Superior temporal gyrus (tissue), 1 donor: ENCODE measurements around the gene PRLR.
"Not testable (repeated sequence)": the region's sequence is repeated elsewhere in the genome, so short reads cannot be mapped to it uniquely, and the experiment has no call there.

ENCODE experiments used
- DNase-seq: peaks from one replicate; pipeline ENCODE4 v3.0.0-alpha.2; 2016; ENCODE audit errors: extremely low spot score

PRLR gene

DNA sequence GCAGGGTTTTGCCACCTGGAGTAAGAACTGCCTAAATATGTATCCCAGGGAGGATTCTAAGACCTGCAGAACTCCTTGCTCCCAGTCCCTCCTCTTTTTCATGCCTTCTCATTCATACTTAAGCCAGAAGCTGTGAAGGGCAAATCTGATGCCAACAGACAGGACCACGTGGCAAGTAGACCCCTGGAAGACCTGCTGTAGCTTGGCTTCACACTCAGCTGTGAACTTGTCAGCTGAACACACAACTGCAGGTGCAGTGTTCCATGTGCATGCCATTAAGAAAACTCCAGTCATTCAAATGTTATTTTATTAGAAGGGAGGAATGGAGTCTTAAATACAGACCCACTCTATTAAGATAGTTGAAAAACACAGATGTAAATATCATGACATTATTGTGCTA lies 103.3 kb downstream of the PRLR start:
- no peak for DNase-seq

- DNase-seq: no peak
These were observed 104.5 kb downstream of the PRLR start for GRCh38 chr5:35125746-35126145.

- DNase-seq: no peak
These were observed 105.4 kb downstream of the PRLR start for GRCh38 chr5:35124932-35125331.

GRCh38 chr5:35122819-35123218 lies 107.5 kb downstream of the PRLR start:
- DNase-seq: no peak

GRCh38 chr5:35120715-35121114 lies 109.6 kb downstream of the PRLR start:
- DNase-seq: no peak

DNA sequence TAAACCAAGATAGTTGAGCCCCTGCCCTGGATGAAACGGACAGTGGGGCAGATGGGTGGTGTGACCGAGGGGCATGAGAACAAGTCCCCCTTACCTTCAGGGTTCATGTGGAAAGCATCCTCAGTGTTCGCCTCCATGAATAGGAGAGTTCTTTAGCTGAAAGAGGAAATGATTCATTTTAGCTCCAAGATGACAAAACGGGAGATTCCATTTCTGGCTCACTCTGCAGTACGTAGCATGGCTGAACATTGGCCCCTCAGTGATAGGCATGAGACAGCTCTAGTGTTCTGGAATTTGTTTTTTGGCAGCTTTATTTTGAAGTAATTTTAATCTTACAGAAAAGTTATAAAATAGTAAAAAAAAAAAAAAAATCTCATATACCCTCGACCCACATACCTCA lies 112.3 kb downstream of the PRLR start:
- no peak for DNase-seq

GRCh38 chr5:35115920-35116319 lies 114.4 kb downstream of the PRLR start:
- DNase-seq: no peak

DNA sequence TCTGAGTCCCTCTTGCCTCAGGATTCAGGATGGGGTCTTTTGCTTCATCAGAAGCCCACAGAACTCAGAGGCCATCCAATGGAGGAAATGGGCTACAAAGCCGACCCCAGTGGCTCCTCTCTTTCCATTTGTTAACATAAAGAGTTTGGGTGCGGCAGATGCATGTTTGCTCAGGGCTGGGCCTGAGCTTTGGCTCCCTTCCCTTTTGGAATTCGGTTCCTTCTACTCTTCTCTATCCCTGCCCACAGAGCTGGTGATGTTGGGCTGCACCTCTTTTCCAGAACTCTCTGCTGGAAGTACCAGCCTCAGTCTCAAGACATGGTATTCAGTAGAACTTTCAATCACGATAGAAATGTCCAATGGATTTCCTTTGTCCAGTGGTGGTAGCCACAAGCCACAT lies 115.6 kb downstream of the PRLR start:
- no peak for DNase-seq

DNA sequence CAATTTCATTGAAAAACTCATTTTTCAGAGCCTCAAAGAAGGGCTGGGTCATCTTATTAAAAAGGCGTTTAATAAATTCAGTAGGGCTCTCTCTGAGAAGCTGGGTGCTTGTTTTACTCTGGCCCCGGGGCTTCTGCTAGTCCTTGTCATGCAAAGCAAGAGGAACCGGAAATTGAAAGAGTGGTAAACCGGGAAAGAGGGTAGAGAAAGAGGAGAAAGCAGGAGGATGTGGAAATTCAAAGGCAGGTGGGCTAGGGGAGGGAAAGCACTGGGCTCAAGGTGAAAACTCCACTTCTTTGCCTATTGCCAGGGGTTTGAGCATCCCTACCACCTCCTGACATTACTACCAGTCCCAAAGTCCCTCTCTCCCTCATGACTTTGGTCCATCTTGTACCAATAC lies 118.0 kb downstream of the PRLR start:
- no peak for DNase-seq

- DNase-seq: not testable (repeated sequence)
These were observed 125.7 kb downstream of the PRLR start for GRCh38 chr5:35104550-35104949.

DNA sequence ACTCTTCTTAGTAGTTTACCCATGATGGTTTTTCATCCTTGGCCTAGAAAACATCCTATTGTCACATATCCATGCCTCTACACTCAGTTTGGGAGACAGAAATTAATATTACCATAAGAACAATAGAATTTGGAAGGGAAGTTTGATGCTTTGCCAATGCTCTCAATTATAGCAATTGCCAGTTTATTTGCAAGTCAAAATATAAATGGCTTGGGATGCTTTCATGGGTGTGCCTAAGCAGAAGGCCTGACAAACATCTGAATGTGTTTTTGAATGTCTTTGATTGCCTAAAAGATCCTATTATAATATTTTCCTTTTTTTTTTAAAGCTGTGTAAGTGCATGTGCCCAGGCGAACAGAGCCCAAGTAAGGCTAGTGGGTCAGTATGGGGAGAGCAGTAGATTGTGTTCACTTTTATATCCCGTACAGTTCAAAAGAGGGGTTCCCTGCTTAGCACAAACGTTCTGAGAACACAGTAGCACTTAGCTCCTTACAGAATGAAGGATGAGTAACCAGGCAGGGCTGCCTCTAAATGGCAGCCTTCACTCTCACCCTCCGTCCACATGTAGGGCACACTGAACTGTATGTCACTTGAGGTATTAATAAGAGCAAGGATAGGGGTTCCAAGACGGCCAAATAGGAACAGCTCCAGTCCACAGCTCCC lies 126.5 kb downstream of the PRLR start:
- DNase-seq: no peak

GRCh38 chr5:35101720-35102119 lies 128.6 kb downstream of the PRLR start:
- DNase-seq: not testable (repeated sequence)

- no peak for DNase-seq
These were observed 129.3 kb downstream of the PRLR start for GRCh38 chr5:35101016-35101415.

DNA sequence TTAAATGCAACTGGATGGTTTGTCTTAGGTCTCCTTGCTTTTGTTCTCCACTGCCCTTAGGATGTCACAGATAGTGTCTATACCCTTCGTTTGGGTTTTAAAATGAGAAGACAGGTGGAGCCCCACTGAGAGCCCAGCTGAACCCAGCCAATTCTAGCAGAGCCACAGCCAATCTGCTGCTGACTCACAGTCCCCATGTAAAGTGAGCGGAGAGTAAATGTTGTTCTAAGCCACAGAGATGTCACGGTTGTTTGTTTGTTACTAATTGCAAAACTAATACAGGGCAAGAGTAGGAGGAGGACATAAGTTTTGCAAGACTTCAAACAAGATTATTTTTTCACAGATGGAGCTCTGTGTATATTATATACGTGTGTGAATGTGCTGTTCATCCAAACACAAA lies 132.1 kb downstream of the PRLR start:
- DNase-seq: no peak

DNA sequence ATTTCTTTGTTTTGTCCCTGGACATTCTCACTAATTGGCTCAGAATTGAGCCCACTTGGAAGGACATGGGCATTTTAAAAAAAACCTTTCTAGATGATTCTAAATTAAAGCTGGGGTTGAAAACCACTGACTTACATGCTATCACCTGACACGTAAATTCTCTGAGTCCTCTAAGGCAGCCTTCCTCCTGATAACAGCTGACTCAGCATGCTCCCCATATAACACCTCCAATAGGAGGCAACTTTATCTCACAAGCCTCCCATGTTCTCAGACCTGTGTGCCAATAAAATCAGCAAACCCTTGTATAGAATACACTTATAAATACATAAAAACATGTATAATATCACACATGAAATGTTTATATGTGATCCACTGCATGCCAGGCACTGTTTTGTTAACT lies 133.4 kb downstream of the PRLR start:
- no peak for DNase-seq

- peak; percentile 22 for DNase-seq
These were observed 134.1 kb downstream of the PRLR start for GRCh38 chr5:35096216-35096615.

DNA sequence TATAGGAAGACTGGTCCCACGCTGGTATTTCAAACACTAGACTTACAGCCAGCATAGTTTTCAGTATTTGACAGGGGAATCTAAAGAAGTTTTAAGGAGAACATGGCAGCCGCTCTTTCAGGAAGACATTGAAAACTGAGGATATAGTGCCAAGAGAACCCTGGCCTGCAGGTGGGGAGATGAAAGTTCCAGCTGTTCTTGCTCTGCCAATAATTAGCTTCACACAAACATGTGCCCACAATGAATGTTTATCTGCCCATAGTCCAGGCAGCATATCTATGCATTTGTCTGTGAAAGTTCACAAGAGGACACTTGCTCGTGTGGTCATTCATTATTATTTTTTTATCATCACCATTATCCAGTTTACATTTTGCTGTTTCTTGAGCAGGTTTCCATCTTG lies 134.9 kb downstream of the PRLR start:
- no peak for DNase-seq

DNA sequence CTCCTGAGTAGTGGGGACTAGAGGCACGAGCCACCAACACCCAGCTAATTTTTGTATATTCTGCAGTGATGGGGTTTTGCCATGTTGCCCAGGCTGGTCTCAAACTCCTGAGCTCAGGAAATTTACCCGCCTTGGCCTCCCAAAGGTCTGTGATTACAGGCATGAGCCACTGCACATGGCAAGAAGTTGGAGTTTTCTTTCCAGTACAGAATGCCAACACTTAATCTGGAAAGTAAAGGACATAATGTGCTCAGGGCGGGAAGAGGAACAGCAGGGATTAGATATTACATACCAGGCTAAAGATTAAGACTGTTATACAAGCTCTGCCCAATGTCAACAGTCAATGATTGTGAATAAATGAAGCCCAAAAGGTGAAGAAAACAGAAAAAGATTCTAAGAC lies 135.3 kb downstream of the PRLR start:
- DNase-seq: no peak

DNA sequence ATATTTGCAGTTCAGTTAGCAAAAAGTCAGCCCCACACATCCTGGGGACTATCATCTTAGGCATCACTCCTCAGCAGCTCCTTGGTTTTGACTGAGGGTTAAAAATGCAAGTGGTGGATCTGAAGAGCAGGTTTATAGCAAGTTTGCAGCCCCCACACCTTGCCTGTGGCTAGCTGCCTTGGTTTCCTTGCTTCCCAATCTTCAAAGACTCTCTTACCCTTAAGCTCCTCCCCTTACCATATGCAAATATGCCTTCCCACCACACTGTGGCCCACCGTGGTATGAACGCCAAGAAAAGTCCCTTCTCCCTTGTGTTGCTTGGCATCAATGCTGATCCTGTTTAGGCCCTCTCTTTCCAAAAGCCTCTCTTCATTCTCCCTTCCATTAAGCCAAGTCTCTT lies 137.6 kb downstream of the PRLR start:
- DNase-seq: no peak

DNA sequence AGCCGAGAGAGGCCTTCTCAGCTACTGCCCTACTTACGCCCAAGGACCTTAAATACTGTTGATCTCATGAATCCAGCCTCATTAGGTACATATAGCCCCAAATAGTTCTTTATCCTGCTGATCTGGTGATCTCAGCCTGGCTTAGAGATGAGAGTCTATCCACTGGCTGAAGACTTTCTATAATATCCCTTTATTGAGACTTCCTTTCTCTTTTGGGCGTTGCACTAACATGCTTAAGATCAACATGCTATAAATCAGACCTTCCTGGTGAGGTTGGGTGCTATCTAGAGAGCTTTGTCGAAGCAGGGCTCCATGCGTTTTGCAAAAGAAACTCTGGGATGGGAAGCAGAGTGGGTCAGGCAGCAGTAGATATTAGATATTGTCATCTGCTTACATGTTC lies 138.6 kb downstream of the PRLR start:
- no peak for DNase-seq

DNA sequence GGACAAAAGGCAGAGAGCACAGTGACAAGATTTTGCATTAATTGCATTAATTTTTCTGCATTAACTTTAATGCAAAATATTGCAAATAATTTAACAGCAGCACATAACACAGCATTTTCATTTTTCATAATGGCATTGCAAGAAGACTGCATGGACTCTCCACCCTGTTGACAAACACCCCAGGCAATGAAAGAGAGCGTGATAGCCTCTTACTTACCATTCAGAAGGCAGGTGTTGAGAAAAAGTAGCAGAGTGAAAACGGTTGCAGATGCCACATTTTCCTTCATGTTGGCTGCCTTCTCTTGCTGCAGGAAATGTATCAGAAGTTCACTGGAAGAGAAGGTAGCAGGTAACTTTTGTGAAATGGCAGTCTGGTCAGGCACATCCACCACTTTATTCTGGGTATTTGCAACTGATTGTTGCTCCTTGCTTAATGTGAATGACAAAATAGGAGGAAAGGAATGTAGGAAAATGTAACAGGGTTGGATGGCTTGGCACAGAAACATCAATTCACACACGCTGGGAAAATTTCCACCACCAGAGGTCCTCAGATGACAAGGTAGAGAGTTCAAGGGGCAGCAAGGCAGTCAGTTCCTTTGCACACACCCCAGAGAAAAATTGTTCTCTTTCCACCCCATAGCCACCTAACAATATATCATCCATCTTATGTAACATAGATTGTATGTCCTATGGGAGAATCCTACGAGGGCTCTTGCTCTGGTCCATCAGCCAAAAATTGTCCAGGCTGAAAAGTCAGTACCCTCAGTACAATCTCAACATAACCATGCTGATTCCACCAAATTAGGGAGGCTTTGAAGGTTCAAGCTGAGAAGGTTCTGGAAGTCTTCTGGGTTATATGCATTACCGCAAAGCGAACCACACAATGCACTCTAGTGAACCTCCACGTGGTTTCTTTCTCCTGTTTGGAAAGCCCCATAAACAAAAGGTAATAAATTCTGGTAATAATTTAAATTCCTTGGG lies 140.7 kb downstream of the PRLR start:
- peak; percentile 84 for DNase-seq

- DNase-seq: no peak
These were observed 142.3 kb downstream of the PRLR start for GRCh38 chr5:35087991-35088390.

DNA sequence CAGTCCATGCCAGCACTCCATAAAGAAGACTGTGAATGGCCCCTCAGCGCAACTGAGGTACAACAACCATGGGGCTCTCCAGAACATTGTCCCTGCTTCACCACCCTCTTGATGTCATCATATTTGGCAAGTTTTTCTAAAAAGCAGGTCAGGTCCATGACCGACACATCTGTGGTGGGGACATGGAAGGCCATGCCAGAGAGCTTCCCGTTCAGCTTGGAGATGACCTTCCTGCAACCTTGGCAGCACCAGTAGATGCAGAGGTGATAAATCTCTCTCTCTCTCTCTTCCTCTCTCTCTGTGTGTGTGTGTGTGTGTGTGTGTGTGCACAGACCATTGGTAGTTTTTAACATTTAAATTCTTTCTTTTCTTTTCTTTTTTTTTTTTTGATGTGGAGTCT lies 147.1 kb downstream of the PRLR start:
- DNase-seq: no peak
